ENCODE results near the gene ANKHD1. TPM values are rescaled to one million over a fixed set of nuclear protein-coding genes. Genes with fewer than 3 reads are reported as not detected.
A peak's percentile ranks its signal among the peaks of the same experiment; 100 is the strongest.

ANKHD1 gene
- total RNA-seq, 4 donors from 2014 or later: 51.3 to 93.6 (median 72.7) TPM

DNA sequence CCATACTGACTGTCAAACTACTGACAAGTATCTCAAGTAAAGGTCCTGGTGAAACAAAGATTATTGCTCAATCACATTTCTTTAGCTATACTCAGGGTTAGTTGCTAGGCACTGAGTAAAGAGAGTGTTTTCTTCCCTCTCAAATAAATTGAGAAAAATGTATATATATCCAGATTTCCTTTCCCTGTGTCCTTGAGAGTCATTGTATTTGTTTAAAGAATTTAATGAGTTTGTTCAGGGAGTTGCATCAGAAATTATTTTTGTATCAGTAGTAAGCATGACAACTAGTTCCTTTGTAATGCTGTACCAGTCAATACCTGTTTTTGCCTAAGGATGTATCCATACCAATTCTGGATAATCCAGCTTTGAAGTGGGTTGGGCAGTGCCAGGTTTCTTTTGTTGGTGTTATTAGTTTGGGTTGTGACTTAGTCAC lies 3.2 kb upstream of the ANKHD1 start:
- Histone ChIP-seq H3K27me3 (no peaks in the 10 kb centered on the region), H3K4me1 (peaks cover 12 to 17% of the 10 kb centered on the region in 2 donors), H3K36me3 (no peaks in the 10 kb centered on the region), H3K9me3 (no peaks in the 10 kb centered on the region), H3K27ac (no peak overlapping the region), H3K4me3 (no peak overlapping the region)
- no peak for TF ChIP-seq POLR2A (IDR thresholded peaks at IDR 0.05)
- TF ChIP-seq, protein P1, sequence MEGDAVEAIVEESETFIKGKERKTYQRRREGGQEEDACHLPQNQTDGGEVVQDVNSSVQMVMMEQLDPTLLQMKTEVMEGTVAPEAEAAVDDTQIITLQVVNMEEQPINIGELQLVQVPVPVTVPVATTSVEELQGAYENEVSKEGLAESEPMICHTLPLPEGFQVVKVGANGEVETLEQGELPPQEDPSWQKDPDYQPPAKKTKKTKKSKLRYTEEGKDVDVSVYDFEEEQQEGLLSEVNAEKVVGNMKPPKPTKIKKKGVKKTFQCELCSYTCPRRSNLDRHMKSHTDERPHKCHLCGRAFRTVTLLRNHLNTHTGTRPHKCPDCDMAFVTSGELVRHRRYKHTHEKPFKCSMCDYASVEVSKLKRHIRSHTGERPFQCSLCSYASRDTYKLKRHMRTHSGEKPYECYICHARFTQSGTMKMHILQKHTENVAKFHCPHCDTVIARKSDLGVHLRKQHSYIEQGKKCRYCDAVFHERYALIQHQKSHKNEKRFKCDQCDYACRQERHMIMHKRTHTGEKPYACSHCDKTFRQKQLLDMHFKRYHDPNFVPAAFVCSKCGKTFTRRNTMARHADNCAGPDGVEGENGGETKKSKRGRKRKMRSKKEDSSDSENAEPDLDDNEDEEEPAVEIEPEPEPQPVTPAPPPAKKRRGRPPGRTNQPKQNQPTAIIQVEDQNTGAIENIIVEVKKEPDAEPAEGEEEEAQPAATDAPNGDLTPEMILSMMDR (IDR thresholded peaks at IDR 0.05 in 4 of 5, conservative IDR thresholded peaks at IDR 0.05 in 1 of 5): no peak
- intact Hi-C loops (cut with DNase I; ENCODE audit: low total_unique reads) (no loop called here), in situ Hi-C loops (cut with MboI; ENCODE audit: low sequenced_read_pairs in 4 of 4) (loop anchor here in 1 of 4 donors (25.0 kb wide), 1 partner anchor 639 kb away; no protein-coding TSS in a partner anchor)
- ATAC-seq: no peak
- DNase-seq: no peak

DNA sequence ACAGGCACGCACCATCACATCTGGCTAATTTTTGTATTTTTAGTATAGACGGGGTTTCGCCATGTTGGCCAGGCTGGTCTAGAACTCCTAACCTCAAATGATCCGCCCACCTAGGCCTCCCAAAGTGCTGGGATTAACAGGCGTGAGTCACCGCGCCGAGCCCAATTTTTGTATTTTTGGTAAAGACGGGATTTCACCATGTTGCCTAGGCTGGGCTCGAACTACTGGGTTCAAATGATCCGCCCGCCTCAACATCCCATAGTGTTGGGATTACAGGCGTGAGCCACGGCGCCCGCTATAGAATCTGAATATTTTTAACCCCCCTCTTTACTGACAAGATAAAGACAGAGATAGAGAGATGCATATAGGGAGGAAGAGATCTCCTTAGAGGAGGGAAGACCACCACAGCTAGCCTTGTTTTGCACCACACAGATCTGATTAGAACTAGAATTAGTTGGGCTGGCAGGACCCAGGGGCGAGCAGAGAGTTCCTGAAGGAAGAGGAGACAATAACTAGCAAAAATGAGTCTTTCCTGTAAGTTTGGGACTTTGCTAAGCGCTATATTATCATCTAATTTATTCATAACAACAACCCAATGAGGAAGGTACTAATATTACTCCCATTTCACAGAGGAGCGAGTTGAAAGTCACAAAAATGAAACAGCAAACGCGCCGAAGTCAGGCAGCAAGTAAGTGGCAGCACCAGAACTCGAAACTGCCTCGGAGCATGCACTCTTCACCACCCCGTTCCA lies 1.5 kb upstream of the ANKHD1 start:
- Histone ChIP-seq H3K27me3 (no peaks in the 10 kb centered on the region), H3K36me3 (no peaks in the 10 kb centered on the region), H3K4me1 (peaks cover 29 to 34% of the 10 kb centered on the region in 2 donors), H3K9me3 (no peaks in the 10 kb centered on the region), H3K4me3 (peak overlapping the region; percentile 80 to 90 (median 84)), H3K27ac (peak overlapping the region; percentile 80 to 94 (median 90))
- in situ Hi-C loops (cut with MboI; ENCODE audit: low sequenced_read_pairs in 4 of 4) (loop anchor here in 2 of 4 donors (10.0 to 25.0 kb wide), 3 partner anchors 245 to 637 kb away; partner anchors contain the start of genes DND1 (in 1 of the 2), IK (in 1 of the 2), NDUFA2 (in 1 of the 2) and WDR55 (in 1 of the 2)), intact Hi-C loops (cut with DNase I; ENCODE audit: low total_unique reads) (loop anchor here (2.0 to 5.0 kb wide), 5 partner anchors 27 to 312 kb away; partner anchors contain the start of genes EIF4EBP3, HARS1 and HARS2)
- TF ChIP-seq POLR2A (IDR thresholded peaks at IDR 0.05): no peak
- TF ChIP-seq, protein P1 (IDR thresholded peaks at IDR 0.05 in 4 of 5, conservative IDR thresholded peaks at IDR 0.05 in 1 of 5): no peak
- no peak for DNase-seq
- ATAC-seq: no peak

DNA sequence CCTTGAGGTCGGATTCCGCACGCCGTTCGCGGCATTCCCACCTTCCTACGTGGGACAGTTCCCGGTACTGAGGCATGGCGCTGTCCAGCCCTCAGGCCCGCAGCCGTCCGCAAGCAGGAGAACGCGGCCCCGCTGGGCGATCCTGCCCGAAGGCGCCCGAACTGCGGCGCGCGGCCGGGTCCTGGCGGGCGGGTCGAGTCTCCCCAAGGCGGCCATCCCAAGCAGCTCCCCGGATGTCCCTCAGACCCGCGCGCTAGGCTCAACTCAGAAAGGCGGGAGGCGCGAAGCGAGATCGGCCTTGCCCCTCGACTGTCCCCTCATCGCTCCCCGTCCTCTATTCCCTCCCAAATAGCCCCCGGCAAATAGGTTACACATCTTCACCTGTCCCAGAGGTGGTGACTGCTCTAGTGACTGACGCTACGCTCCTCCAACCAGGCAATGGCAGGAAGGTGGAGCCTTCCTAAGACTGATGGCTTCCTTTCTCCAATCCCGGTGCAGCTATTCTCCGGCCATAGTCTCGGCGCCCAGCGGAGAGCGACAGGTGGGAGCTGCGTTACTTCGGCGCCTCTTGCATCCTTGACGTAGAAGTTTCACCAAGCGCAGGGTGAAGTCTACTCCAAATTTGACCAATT lies 787 bp upstream of the ANKHD1 start:
- intact Hi-C loops (cut with DNase I; ENCODE audit: low total_unique reads) (loop anchor here (1.0 to 5.0 kb wide), 7 partner anchors 28 to 311 kb away; partner anchors contain the start of genes APBB3, EIF4EBP3, HARS1 and HARS2), in situ Hi-C loops (cut with MboI; ENCODE audit: low sequenced_read_pairs in 4 of 4) (loop anchor here in 2 of 4 donors (10.0 to 25.0 kb wide), 2 partner anchors 244 to 261 kb away; partner anchors contain the start of genes DND1 (in 1 of the 2), IK (in 1 of the 2), NDUFA2 (in 1 of the 2) and WDR55 (in 1 of the 2))
- H3K27ac ChIP-seq: peak overlapping the region; percentile 80 to 94 (median 90)
- peaks cover 30 to 39% of the 10 kb centered on the region in 2 donors for H3K4me1 ChIP-seq
- DNase-seq (peak; percentile 90 to 93), ATAC-seq (peak; percentile 86)
- no peaks in the 10 kb centered on the region for H3K27me3 ChIP-seq
- H3K9me3 ChIP-seq: no peaks in the 10 kb centered on the region
- H3K4me3 ChIP-seq: peak overlapping the region; percentile 80 to 90 (median 84)
- H3K36me3 ChIP-seq: no peaks in the 10 kb centered on the region
- TF ChIP-seq, protein P1 (IDR thresholded peaks at IDR 0.05 in 4 of 5, conservative IDR thresholded peaks at IDR 0.05 in 1 of 5): peak in 1 of 5 experiments; percentile 7
- peak; percentile 52 to 70 for TF ChIP-seq POLR2A (IDR thresholded peaks at IDR 0.05)

DNA sequence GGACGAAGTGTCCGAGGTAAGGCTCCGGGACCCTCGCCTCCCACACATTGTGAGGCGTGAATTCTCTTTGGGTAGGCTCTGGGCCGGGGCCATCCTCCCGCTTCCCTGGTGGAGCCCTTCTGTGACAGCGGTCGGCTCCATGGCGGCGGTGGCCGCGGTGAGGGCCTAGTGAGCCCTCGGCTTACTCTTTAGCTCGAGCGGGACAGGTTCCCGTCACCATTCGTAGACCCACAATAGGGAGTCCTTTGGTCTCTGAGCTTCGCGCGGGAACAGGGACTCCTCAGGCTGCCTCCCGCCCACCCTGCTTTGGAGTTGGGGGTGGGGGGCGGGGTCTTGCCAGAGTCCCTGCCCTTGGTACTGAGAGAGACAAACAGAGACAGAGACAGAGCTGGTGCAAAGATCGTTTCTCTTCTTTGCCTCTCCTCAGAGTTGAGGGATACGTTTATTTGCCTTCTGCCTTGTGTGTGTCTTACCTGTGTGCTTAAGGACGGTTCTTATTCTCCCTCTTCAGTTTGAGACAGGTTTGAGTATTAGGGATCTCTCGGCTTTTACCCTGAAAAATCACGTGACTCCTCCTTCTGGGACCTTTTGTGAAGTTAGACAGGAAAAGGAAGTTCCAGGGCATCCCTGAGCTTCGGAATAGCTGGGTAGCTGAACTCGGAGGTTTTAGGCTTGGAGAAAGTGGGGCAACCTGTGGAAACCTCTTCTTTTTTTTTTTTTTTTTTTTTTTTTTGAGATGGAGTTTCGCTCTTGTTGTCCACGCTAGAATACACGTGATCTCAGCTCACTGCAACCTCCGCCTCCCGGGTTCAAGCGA lies 833 bp downstream of the ANKHD1 start:
- peak overlapping the region; percentile 80 to 100 (median 98) for H3K4me3 ChIP-seq
- no peak for TF ChIP-seq POLR2A (IDR thresholded peaks at IDR 0.05)
- TF ChIP-seq, protein P1 (IDR thresholded peaks at IDR 0.05 in 4 of 5, conservative IDR thresholded peaks at IDR 0.05 in 1 of 5): no peak
- in situ Hi-C loops (cut with MboI; ENCODE audit: low sequenced_read_pairs in 4 of 4): loop anchor here in 2 of 4 donors (10.0 to 25.0 kb wide), 2 partner anchors 242 to 260 kb away; partner anchors contain the start of genes DND1 (in 1 of the 2), IK (in 1 of the 2), NDUFA2 (in 1 of the 2) and WDR55 (in 1 of the 2)
- ATAC-seq: peak; percentile 2 to 4
- H3K27ac ChIP-seq: peak overlapping the region; percentile 91 to 100 (median 98)
- intact Hi-C loops (cut with DNase I; ENCODE audit: low total_unique reads): loop anchor here (5.0 kb wide), 2 partner anchors 65 to 310 kb away; no protein-coding TSS in a partner anchor
- no peaks in the 10 kb centered on the region for H3K27me3 ChIP-seq
- H3K36me3 ChIP-seq: no peaks in the 10 kb centered on the region
- peak; percentile 12 to 29 for DNase-seq
- no peaks in the 10 kb centered on the region for H3K9me3 ChIP-seq
- H3K4me1 ChIP-seq: peaks cover 30 to 42% of the 10 kb centered on the region in 2 donors

Data from gastrocnemius medialis (tissue), 4 donors.